H1 (cell line): ENCODE data around the gene NHS. TPM values are rescaled to one million over a fixed set of nuclear protein-coding genes. Genes with fewer than 3 reads are reported as not detected.

ENCODE experiments used
- CTCF ChIA-PET: fragments of 300-600 bp; sonication (Branson Sonifier 250); formaldehyde crosslinking; loops from one replicate; lab custom pipeline; 2021; ENCODE audit not compliant: partially characterized antibody; lab: Charles Lee
- POLR2A ChIA-PET: fragments of 300-600 bp; sonication (Branson Sonifier 250); formaldehyde crosslinking; loops from one replicate; lab custom pipeline; 2021; ENCODE audit warnings: inconsistent platforms; ENCODE audit not compliant: partially characterized antibody; lab: Charles Lee
- DNase-seq, 2 experiments: peaks; one replicate each; pipeline versions ENCODE4 v3.0.0 to v3.0.0-alpha.2; 2010 to 2022; ENCODE audit warnings: low spot score in 2 of 2, low read depth in 1 of 2, mixed read lengths in 1 of 2
- FAIRE-seq: peaks from 2 replicates; lab custom pipeline; 2011; peaks lifted over from hg19 to GRCh38; lab: Jason Lieb, UNC
- H2AFZ ChIP-seq: 2 replicates; pipeline ENCODE4 v1.8.1; 2012; ENCODE audit warnings: low read length, inconsistent platforms
- H2AK5ac ChIP-seq: 2 replicates; pipeline ENCODE4 v1.6.1; 2013; ENCODE audit warnings: low read depth, low read length
- H2BK120ac ChIP-seq: replicated peaks from 2 replicates; pipeline ENCODE3; 2013; ENCODE audit warnings: low read depth, low read length, inconsistent platforms
- H2BK12ac ChIP-seq: 2 replicates; pipeline ENCODE4 v1.6.1; 2013; ENCODE audit warnings: low read depth, low read length
- H2BK15ac ChIP-seq: 2 replicates; pipeline ENCODE4 v1.6.1; 2013; ENCODE audit warnings: low read length
- H2BK20ac ChIP-seq: 2 replicates; pipeline ENCODE4 v1.6.1; 2013; ENCODE audit warnings: low read length
- H2BK5ac ChIP-seq: 2 replicates; pipeline ENCODE4 v1.6.1; 2013; ENCODE audit warnings: low read depth, low read length
- H3K14ac ChIP-seq: 2 replicates; pipeline ENCODE4 v1.6.1; 2013; ENCODE audit warnings: inconsistent platforms; ENCODE audit not compliant: insufficient read length
- H3K18ac ChIP-seq: 2 replicates; pipeline ENCODE4 v1.6.1; 2013; ENCODE audit warnings: low read length; ENCODE audit errors: extremely low read depth
- H3K23ac ChIP-seq: 2 replicates; pipeline ENCODE4 v1.6.1; 2013; ENCODE audit warnings: inconsistent platforms; ENCODE audit not compliant: insufficient read length
- H3K23me2 ChIP-seq: 2 replicates; pipeline ENCODE4 v1.6.1; 2013; ENCODE audit warnings: low read depth, low read length
- H3K27ac ChIP-seq: 2 replicates; pipeline ENCODE4 v1.6.1; 2011; ENCODE audit warnings: low read depth, low read length, inconsistent platforms
- H3K27me3 ChIP-seq, 4 experiments: replicated peaks in 1 of 4; 1 replicate in 1 of 4; 2 replicates in 3 of 4; pipeline versions ENCODE4 v1.6.1 to v1.8.1; 2011 to 2013; ENCODE audit warnings: low read length in 3 of 4, mild to moderate bottlenecking in 3 of 4, inconsistent platforms in 2 of 4, mixed read lengths in 2 of 4, moderate library complexity in 1 of 4; ENCODE audit not compliant: control insufficient read depth in 3 of 4, insufficient read depth in 3 of 4; ENCODE audit errors: extremely low read depth in 1 of 4
- H3K36me3 ChIP-seq, 4 experiments: 2 replicates each; pipeline versions ENCODE4 v1.6.1 to v1.8.1; 2011 to 2013; ENCODE audit warnings: mild to moderate bottlenecking in 4 of 4, low read length in 3 of 4, moderate library complexity in 2 of 4, control low read depth in 1 of 4, inconsistent platforms in 1 of 4; ENCODE audit not compliant: insufficient read depth in 4 of 4, control insufficient read depth in 2 of 4
- H3K4ac ChIP-seq: replicated peaks from 2 replicates; pipeline ENCODE3; 2013; ENCODE audit warnings: low read length, low read depth, mixed read lengths, inconsistent platforms; ENCODE audit not compliant: insufficient read length
- H3K4me1 ChIP-seq, 4 experiments: replicated peaks in 1 of 4; 1 replicate in 1 of 4; 2 replicates in 3 of 4; pipeline versions ENCODE4 v1.6.1 to v1.8.1; 2011 to 2013; ENCODE audit warnings: low read length in 3 of 4, inconsistent platforms in 2 of 4, mixed read lengths in 1 of 4; ENCODE audit not compliant: insufficient read depth in 4 of 4, control insufficient read depth in 3 of 4
- H3K4me2 ChIP-seq, 2 experiments: 2 replicates each; pipeline versions ENCODE4 v1.6.1 to v1.8.1; 2011 to 2013; ENCODE audit warnings: low read depth in 2 of 2, low read length in 2 of 2, control low read depth in 1 of 2, inconsistent platforms in 1 of 2, mild to moderate bottlenecking in 1 of 2; ENCODE audit not compliant: insufficient read depth in 1 of 2
- H3K4me3 ChIP-seq, 4 experiments: fragments of 200-600, 300-600 bp in 1 of 4; sonication (generic), shearing (Covaris generic), sonication (Bioruptor Twin) in 1 of 4; 2 replicates each; pipeline versions ENCODE4 v1.5.1 to v1.8.1; 2011 to 2016; ENCODE audit warnings: low read length in 4 of 4, low read depth in 3 of 4, control low read depth in 2 of 4, inconsistent platforms in 2 of 4, mild to moderate bottlenecking in 2 of 4, mixed read lengths in 1 of 4, moderate library complexity in 1 of 4; ENCODE audit not compliant: insufficient read depth in 2 of 4; ENCODE audit errors: extremely low read depth in 1 of 4
- H3K56ac ChIP-seq: replicated peaks from 2 replicates; pipeline ENCODE3; 2013; ENCODE audit warnings: low read depth, mild to moderate bottlenecking, mixed read lengths, low read length, inconsistent platforms; ENCODE audit not compliant: insufficient read length
- H3K79me1 ChIP-seq: 2 replicates; pipeline ENCODE4 v1.6.1; 2013; ENCODE audit warnings: low read depth, low read length, control low read depth
- H3K79me2 ChIP-seq, 2 experiments: 2 replicates each; pipeline versions ENCODE4 v1.6.1 to v1.8.1; 2012 to 2013; ENCODE audit warnings: low read length in 2 of 2, mild to moderate bottlenecking in 2 of 2, inconsistent platforms in 1 of 2; ENCODE audit not compliant: insufficient read depth in 2 of 2, control insufficient read depth in 1 of 2
- H3K9ac ChIP-seq, 4 experiments: replicated peaks in 1 of 4; 1 replicate in 1 of 4; 2 replicates in 3 of 4; pipeline versions ENCODE4 v1.6.1 to v1.8.1; 2011 to 2013; ENCODE audit warnings: low read depth in 3 of 4, low read length in 3 of 4, control low read depth in 2 of 4, mild to moderate bottlenecking in 2 of 4, moderate library complexity in 2 of 4, inconsistent platforms in 1 of 4; ENCODE audit errors: extremely low read depth in 1 of 4
- H3K9me3 ChIP-seq, 2 experiments: 2 replicates each; pipeline versions ENCODE4 v1.6.1 to v1.8.1; 2012 to 2013; ENCODE audit warnings: mild to moderate bottlenecking in 2 of 2, moderate library complexity in 2 of 2, control low read depth in 1 of 2, inconsistent platforms in 1 of 2, low read depth in 1 of 2, low read length in 1 of 2, mixed read lengths in 1 of 2; ENCODE audit not compliant: insufficient read depth in 2 of 2
- H4K20me1 ChIP-seq, 2 experiments: replicated peaks in 1 of 2; 2 replicates each; pipeline versions ENCODE3 to v1.8.1; 2011 to 2013; ENCODE audit warnings: inconsistent platforms in 2 of 2, low read length in 2 of 2, mild to moderate bottlenecking in 1 of 2; ENCODE audit not compliant: insufficient read depth in 2 of 2, control insufficient read depth in 1 of 2
- H4K5ac ChIP-seq: 2 replicates; pipeline ENCODE4 v1.6.1; 2013; ENCODE audit warnings: low read length, low read depth, mixed read lengths, inconsistent platforms; ENCODE audit not compliant: insufficient read length
- H4K8ac ChIP-seq: 2 replicates; pipeline ENCODE4 v1.8.0; 2013; ENCODE audit warnings: mild to moderate bottlenecking, moderate library complexity, low read length, inconsistent platforms; ENCODE audit not compliant: insufficient read depth; ENCODE audit errors: extremely low read depth
- H4K91ac ChIP-seq: replicated peaks from 2 replicates; pipeline ENCODE3; 2013; ENCODE audit warnings: low read length, mixed read lengths, inconsistent platforms; ENCODE audit not compliant: insufficient read length
- ATF2 ChIP-seq: IDR thresholded peaks from 2 replicates; pipeline ENCODE4 v1.6.1; 2012; ENCODE audit warnings: low read length, inconsistent platforms
- BRCA1 ChIP-seq: IDR thresholded peaks from 2 replicates; pipeline ENCODE4 v1.6.1; 2012; ENCODE audit warnings: low read depth, low read length, improper control_type of control experiment
- RXRA ChIP-seq: IDR thresholded peaks from 2 replicates; pipeline ENCODE4 v1.6.1; 2011; ENCODE audit warnings: low read depth, mild to moderate bottlenecking, low read length, moderate library complexity; ENCODE audit not compliant: insufficient read depth
- TEAD4 ChIP-seq: IDR thresholded peaks from 2 replicates; pipeline ENCODE4 v1.6.1; 2012; ENCODE audit warnings: low read depth, low read length, inconsistent platforms, mixed read lengths
- ZNF274 ChIP-seq: IDR thresholded peaks from 2 replicates; pipeline ENCODE4 v1.7.0; 2012; ENCODE audit warnings: low read length, borderline replicate concordance; ENCODE audit errors: extremely low read depth
- WGBS, 2 experiments: shearing (Covaris generic) in 1 of 2; methylation state at CpG; one replicate each; pipeline versions ENCODE4 v1.1.6 to v1.1.7; 2013 to 2015; ENCODE audit warnings: low lambda C conversion rate in 2 of 2, mixed read lengths in 2 of 2, inconsistent platforms in 1 of 2, low coverage in 1 of 2, missing lambda C conversion rate in 1 of 2; ENCODE audit not compliant: insufficient replicate concordance in 2 of 2, insufficient coverage in 1 of 2, insufficient read length in 1 of 2; ENCODE audit errors: extremely low coverage in 1 of 2, missing lambda C conversion rate in 1 of 2; 5-methylcytosine and 5-hydroxymethylcytosine counted together
- polyA plus RNA-seq, 7 experiments: library from polyadenylated mRNA; depleted of rRNA in 3 of 7; stranded (reverse) in 5 of 7; unstranded in 2 of 7; fragments of >200 nt in 5 of 7; fragments of 200-250 nt in 2 of 7; gene quantifications; 1 replicate in 5 of 7; 2 replicates in 1 of 7; 4 replicates in 1 of 7; pipeline versions ENCODE4 v1.2.1 to v1.2.3, GENCODE V29; 2011 to 2013; ENCODE audit warnings: missing spikeins in 2 of 7, mixed read lengths in 2 of 7
- total RNA-seq: library from RNA; stranded (reverse); fragmentation: NEBNext Ultra II Directional; extraction: Animal tissue kit (Norgen Biotek cat#: 25700); gene quantifications from 2 replicates; pipeline ENCODE4 v1.2.1, GENCODE V29; 2021

Gene NHS
- total and polyA plus RNA-seq, 2 of the 8 experiments (the other 6 are each of a cell fraction or from before 2014, with no cell fraction given): 2.2 to 6.7 TPM

GRCh38 chrX:17707731-17708130, 332.7 kb downstream of the NHS start:
- Histone ChIP-seq H3K27me3 (no peaks in the 10 kb centered on the region), H3K14ac (no peak overlapping the region), H2BK15ac (no peak overlapping the region), H3K4ac (no peak overlapping the region), H3K18ac (no peak overlapping the region), H4K5ac (no peak overlapping the region), H3K4me3 (no peak overlapping the region), H2BK12ac (no peak overlapping the region), H3K79me1 (no peaks in the 10 kb centered on the region), H3K56ac (no peak overlapping the region), H3K4me1 (no peaks in the 10 kb centered on the region), H3K9ac (no peak overlapping the region), H4K20me1 (no peaks in the 10 kb centered on the region), H3K4me2 (no peak overlapping the region), H4K8ac (no peak overlapping the region), H3K79me2 (no peaks in the 10 kb centered on the region), H2BK120ac (no peak overlapping the region), H2BK20ac (no peak overlapping the region), H3K23ac (no peak overlapping the region), H3K23me2 (no peaks in the 10 kb centered on the region), H2AFZ (no peak overlapping the region), H3K27ac (no peak overlapping the region), H3K9me3 (no peaks in the 10 kb centered on the region), H2BK5ac (no peak overlapping the region), H2AK5ac (no peak overlapping the region), H4K91ac (no peak overlapping the region), H3K36me3 (no peaks in the 10 kb centered on the region)
- ChIA-PET CTCF (no interaction called here), POLR2A (no interaction called here)
- no peak for TF ChIP-seq BRCA1
- TF ChIP-seq ZNF274: no peak
- no peak for TF ChIP-seq TEAD4
- no peak for TF ChIP-seq ATF2
- TF ChIP-seq RXRA: no peak
- WGBS, 2 experiments: 96% methylated on average over 3 of the region's 3 CpGs; no CpG with 5 or more reads in 1 of the 2 experiments
- FAIRE-seq: no peak
- DNase-seq: no peak
